Transverse colon (tissue), 4 donors: Measurements from ENCODE around the gene JAKMIP3.

Experiments
- POLR2A ChIP-seq: fragments of 450-650 bp; IDR thresholded peaks from one replicate; pipeline ENCODE4 v1.6.1; 2016; ENCODE audit warnings: antibody characterized with exemption, mild to moderate bottlenecking, moderate library complexity
- POLR2AphosphoS5 ChIP-seq, 3 donors: sonication (generic); formaldehyde crosslinking; IDR thresholded peaks; one replicate each; pipeline ENCODE4 v1.6.1; 2016; ENCODE audit warnings: antibody characterized with exemption in 3 of 3
- TF ChIP-seq, protein P1 (sequence below), 5 experiments: fragments of 200-600 bp in 3 of 5; fragments of 450-650 bp in 2 of 5; sonication (generic) in 3 of 5; IDR thresholded peaks; 1 replicate in 2 of 5; 2 replicates in 3 of 5; pipeline ENCODE4 v1.5.1; 2016 to 2017; ENCODE audit warnings: antibody characterized with exemption in 5 of 5, inconsistent platforms in 3 of 5, mild to moderate bottlenecking in 2 of 5, moderate library complexity in 1 of 5

DNA sequence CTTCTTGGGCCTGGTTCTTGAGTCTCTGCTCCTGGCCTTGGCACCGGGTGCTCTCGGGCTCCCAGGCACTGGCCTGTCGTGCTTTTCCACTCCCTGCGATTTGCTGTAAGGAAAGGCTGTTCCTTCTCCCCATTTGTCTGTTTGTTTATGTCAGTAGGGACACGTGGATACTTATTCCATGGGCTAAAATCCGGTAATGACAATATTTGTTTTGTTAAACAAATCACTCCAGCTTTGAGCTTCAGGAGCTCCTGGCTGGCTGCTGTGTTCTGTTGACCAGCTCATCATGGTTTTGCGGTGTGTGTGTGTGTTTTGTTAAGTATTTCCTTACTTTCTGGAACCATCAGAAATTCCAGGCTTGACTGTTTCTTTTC is 17.5 kb upstream of the JAKMIP3 start:
- no peak for TF ChIP-seq POLR2AphosphoS5 (IDR thresholded peaks at IDR 0.05)
- TF ChIP-seq, protein P1, sequence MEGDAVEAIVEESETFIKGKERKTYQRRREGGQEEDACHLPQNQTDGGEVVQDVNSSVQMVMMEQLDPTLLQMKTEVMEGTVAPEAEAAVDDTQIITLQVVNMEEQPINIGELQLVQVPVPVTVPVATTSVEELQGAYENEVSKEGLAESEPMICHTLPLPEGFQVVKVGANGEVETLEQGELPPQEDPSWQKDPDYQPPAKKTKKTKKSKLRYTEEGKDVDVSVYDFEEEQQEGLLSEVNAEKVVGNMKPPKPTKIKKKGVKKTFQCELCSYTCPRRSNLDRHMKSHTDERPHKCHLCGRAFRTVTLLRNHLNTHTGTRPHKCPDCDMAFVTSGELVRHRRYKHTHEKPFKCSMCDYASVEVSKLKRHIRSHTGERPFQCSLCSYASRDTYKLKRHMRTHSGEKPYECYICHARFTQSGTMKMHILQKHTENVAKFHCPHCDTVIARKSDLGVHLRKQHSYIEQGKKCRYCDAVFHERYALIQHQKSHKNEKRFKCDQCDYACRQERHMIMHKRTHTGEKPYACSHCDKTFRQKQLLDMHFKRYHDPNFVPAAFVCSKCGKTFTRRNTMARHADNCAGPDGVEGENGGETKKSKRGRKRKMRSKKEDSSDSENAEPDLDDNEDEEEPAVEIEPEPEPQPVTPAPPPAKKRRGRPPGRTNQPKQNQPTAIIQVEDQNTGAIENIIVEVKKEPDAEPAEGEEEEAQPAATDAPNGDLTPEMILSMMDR (IDR thresholded peaks at IDR 0.05) = no peak
- TF ChIP-seq POLR2A = no peak
